Stimulated activated naive B cell treated with anti-CD40 and anti-IgM and Interleukin-4, amounts not matched to agents 10 μg/mL and 1 μg/mL and 100 μg/mL, for 72 hours (primary cell): ENCODE data around the gene ACOXL.

Experiments used
- ATAC-seq, 2 donors: fragments of 150-1000 bp; cut with Tn5 transposase; replicated peaks; 2 replicates each; pipeline ENCODE4 v1.10.0; 2021; ENCODE audit warnings: moderate library complexity in 1 of 2
- DNase-seq: peaks from one replicate; pipeline ENCODE4 v3.0.0; 2021
- H3K27ac Mint-ChIP-seq: one replicate; pipeline ENCODE4 v1.8.0; 2022; ENCODE audit warnings: mild to moderate bottlenecking, mixed read lengths
- H3K27me3 Mint-ChIP-seq, 2 donors: one replicate each; pipeline ENCODE4 v1.8.0; 2022; ENCODE audit warnings: mixed read lengths in 2 of 2
- H3K36me3 Mint-ChIP-seq, 2 donors: one replicate each; pipeline ENCODE4 v1.8.0; 2022; ENCODE audit warnings: mixed read lengths in 2 of 2, mild to moderate bottlenecking in 1 of 2
- H3K4me1 Mint-ChIP-seq, 2 donors: one replicate each; pipeline ENCODE4 v1.8.0; 2022; ENCODE audit warnings: mixed read lengths in 2 of 2, mild to moderate bottlenecking in 1 of 2
- H3K4me3 Mint-ChIP-seq, 2 donors: one replicate each; pipeline ENCODE4 v1.8.0; 2022; ENCODE audit warnings: mild to moderate bottlenecking in 2 of 2, mixed read lengths in 2 of 2, moderate library complexity in 1 of 2
- H3K9me3 Mint-ChIP-seq, 2 donors: one replicate each; pipeline ENCODE4 v1.8.0; 2022; ENCODE audit warnings: mixed read lengths in 2 of 2, mild to moderate bottlenecking in 1 of 2

Gene ACOXL

GRCh38 chr2:110755491-110756078 lies 23.2 kb downstream of the ACOXL start:
- Mint-ChIP-seq H3K27ac (no peak overlapping the region), H3K36me3 (no peaks in the 10 kb centered on the region), H3K4me3 (no peak overlapping the region), H3K4me1 (no peaks in the 10 kb centered on the region), H3K27me3 (peaks cover 39 to 43% of the 10 kb centered on the region in 2 donors), H3K9me3 (peaks cover 9 to 12% of the 10 kb centered on the region in 2 donors)
- ATAC-seq (no peak), DNase-seq (no peak)

- peaks cover 28 to 38% of the 10 kb centered on the region in 2 donors for H3K27me3 Mint-ChIP-seq
- H3K9me3 Mint-ChIP-seq, result peaks cover 11 to 12% of the 10 kb centered on the region in 2 donors
- DNase-seq (no peak), ATAC-seq (no peak)
- no peaks in the 10 kb centered on the region for H3K36me3 Mint-ChIP-seq
- no peak overlapping the region for H3K27ac Mint-ChIP-seq
- H3K4me3 Mint-ChIP-seq, result no peak overlapping the region
- no peaks in the 10 kb centered on the region for H3K4me1 Mint-ChIP-seq
Observed at GRCh38 chr2:110759411-110759810, 27.0 kb downstream of the ACOXL start.

- no peak overlapping the region for H3K4me3 Mint-ChIP-seq
- peaks cover 2 to 4% of the 10 kb centered on the region in 2 donors for H3K36me3 Mint-ChIP-seq
- peaks cover 0 to 6% of the 10 kb centered on the region in 2 donors for H3K9me3 Mint-ChIP-seq
- H3K27me3 Mint-ChIP-seq, result peaks cover 23 to 30% of the 10 kb centered on the region in 2 donors
- no peak overlapping the region for H3K27ac Mint-ChIP-seq
- DNase-seq (no peak), ATAC-seq (no peak)
- H3K4me1 Mint-ChIP-seq, result no peaks in the 10 kb centered on the region
Observed at GRCh38 chr2:110764931-110765330, 32.6 kb downstream of the ACOXL start.

- peaks cover 0 to 4% of the 10 kb centered on the region in 2 donors for H3K9me3 Mint-ChIP-seq
- H3K27me3 Mint-ChIP-seq, result peaks cover 28 to 42% of the 10 kb centered on the region in 2 donors
- H3K36me3 Mint-ChIP-seq, result peaks cover 2 to 4% of the 10 kb centered on the region in 2 donors
- H3K4me3 Mint-ChIP-seq, result no peak overlapping the region
- DNase-seq (no peak), ATAC-seq (no peak)
- no peaks in the 10 kb centered on the region for H3K4me1 Mint-ChIP-seq
- H3K27ac Mint-ChIP-seq, result no peak overlapping the region
Observed at GRCh38 chr2:110766291-110766690, 33.9 kb downstream of the ACOXL start.

- Mint-ChIP-seq H3K9me3 (peaks cover 0 to 3% of the 10 kb centered on the region in 2 donors), H3K27me3 (peaks cover 33 to 40% of the 10 kb centered on the region in 2 donors), H3K4me3 (no peak overlapping the region), H3K4me1 (no peaks in the 10 kb centered on the region), H3K36me3 (peaks cover 2 to 4% of the 10 kb centered on the region in 2 donors), H3K27ac (no peak overlapping the region)
- ATAC-seq (no peak), DNase-seq (no peak)
Observed at GRCh38 chr2:110768591-110768990, 36.2 kb downstream of the ACOXL start.

GRCh38 chr2:110770404-110770958 lies 38.1 kb downstream of the ACOXL start:
- Mint-ChIP-seq H3K4me1 (no peaks in the 10 kb centered on the region), H3K9me3 (peaks cover 0 to 3% of the 10 kb centered on the region in 2 donors), H3K27ac (no peak overlapping the region), H3K27me3 (peaks cover 39 to 42% of the 10 kb centered on the region in 2 donors), H3K4me3 (no peak overlapping the region), H3K36me3 (peaks cover 2 to 4% of the 10 kb centered on the region in 2 donors)
- ATAC-seq (no peak), DNase-seq (no peak)

- no peak for DNase-seq
- no peaks in the 10 kb centered on the region for H3K4me1 Mint-ChIP-seq
- no peak overlapping the region for H3K27ac Mint-ChIP-seq
- ATAC-seq, result no peak
- H3K27me3 Mint-ChIP-seq, result peaks cover 39 to 45% of the 10 kb centered on the region in 2 donors
- no peak overlapping the region for H3K4me3 Mint-ChIP-seq
- H3K36me3 Mint-ChIP-seq, result peaks cover 2 to 4% of the 10 kb centered on the region in 2 donors
- peaks cover 0 to 2% of the 10 kb centered on the region in 2 donors for H3K9me3 Mint-ChIP-seq
Observed at GRCh38 chr2:110770959-110771431, 38.6 kb downstream of the ACOXL start.

GRCh38 chr2:110771547-110772382 lies 39.4 kb downstream of the ACOXL start:
- Mint-ChIP-seq H3K36me3 (no peaks in the 10 kb centered on the region), H3K27ac (no peak overlapping the region), H3K9me3 (no peaks in the 10 kb centered on the region), H3K4me1 (no peaks in the 10 kb centered on the region), H3K4me3 (no peak overlapping the region), H3K27me3 (peaks cover 43 to 45% of the 10 kb centered on the region in 2 donors)
- ATAC-seq (no peak), DNase-seq (no peak)

- Mint-ChIP-seq H3K36me3 (no peaks in the 10 kb centered on the region), H3K9me3 (no peaks in the 10 kb centered on the region), H3K27me3 (peaks cover 44 to 45% of the 10 kb centered on the region in 2 donors), H3K4me1 (no peaks in the 10 kb centered on the region), H3K27ac (no peak overlapping the region), H3K4me3 (no peak overlapping the region)
- ATAC-seq, result no peak
- DNase-seq, result no peak
Observed at GRCh38 chr2:110772383-110772755, 40.0 kb downstream of the ACOXL start.

- Mint-ChIP-seq H3K4me3 (no peak overlapping the region), H3K9me3 (no peaks in the 10 kb centered on the region), H3K27me3 (peaks cover 45 to 53% of the 10 kb centered on the region in 2 donors), H3K36me3 (no peaks in the 10 kb centered on the region), H3K4me1 (no peaks in the 10 kb centered on the region), H3K27ac (no peak overlapping the region)
- DNase-seq (no peak), ATAC-seq (no peak)
Observed at GRCh38 chr2:110773401-110773921, 41.1 kb downstream of the ACOXL start.

GRCh38 chr2:110774701-110775100 lies 42.3 kb downstream of the ACOXL start:
- H3K9me3 Mint-ChIP-seq, result no peaks in the 10 kb centered on the region
- no peak overlapping the region for H3K4me3 Mint-ChIP-seq
- ATAC-seq, result no peak
- peaks cover 50 to 66% of the 10 kb centered on the region in 2 donors for H3K27me3 Mint-ChIP-seq
- H3K27ac Mint-ChIP-seq, result no peak overlapping the region
- H3K36me3 Mint-ChIP-seq, result no peaks in the 10 kb centered on the region
- no peak for DNase-seq
- H3K4me1 Mint-ChIP-seq, result no peaks in the 10 kb centered on the region

- H3K9me3 Mint-ChIP-seq, result no peaks in the 10 kb centered on the region
- no peak overlapping the region for H3K27ac Mint-ChIP-seq
- ATAC-seq (no peak), DNase-seq (no peak)
- no peaks in the 10 kb centered on the region for H3K36me3 Mint-ChIP-seq
- H3K27me3 Mint-ChIP-seq, result peaks cover 47 to 58% of the 10 kb centered on the region in 2 donors
- no peaks in the 10 kb centered on the region for H3K4me1 Mint-ChIP-seq
- H3K4me3 Mint-ChIP-seq, result no peak overlapping the region
Observed at GRCh38 chr2:110777531-110778311, 45.3 kb downstream of the ACOXL start.

GRCh38 chr2:110780461-110780860 lies 48.1 kb downstream of the ACOXL start:
- Mint-ChIP-seq H3K4me3 (no peak overlapping the region), H3K9me3 (peaks cover 0 to 1% of the 10 kb centered on the region in 2 donors), H3K4me1 (no peaks in the 10 kb centered on the region), H3K27ac (no peak overlapping the region), H3K27me3 (peaks cover 48% of the 10 kb centered on the region in 2 donors), H3K36me3 (no peaks in the 10 kb centered on the region)
- DNase-seq (no peak), ATAC-seq (no peak)
